Osteoblast (primary cell): Measurements from ENCODE around the gene EI24. TPM values are rescaled to one million over a fixed set of nuclear protein-coding genes. Genes with fewer than 3 reads are reported as not detected.

Source experiments
- DNase-seq: peaks from one replicate; pipeline ENCODE4 v3.0.0; 2011; ENCODE audit warnings: low spot score, mixed read lengths; ENCODE audit not compliant: insufficient read length; ENCODE audit errors: missing footprints
- H2AFZ ChIP-seq: 2 replicates; pipeline ENCODE4 v1.6.0; 2011; ENCODE audit warnings: mild to moderate bottlenecking, low read length
- H3K27ac ChIP-seq: 2 replicates; pipeline ENCODE4 v1.5.1; 2011; ENCODE audit warnings: mild to moderate bottlenecking, low read depth, low read length, moderate library complexity
- H3K27me3 ChIP-seq: 2 replicates; pipeline ENCODE4 v1.6.0; 2012; ENCODE audit warnings: mild to moderate bottlenecking, control low read depth, inconsistent platforms, low read length, moderate library complexity; ENCODE audit not compliant: insufficient read depth
- H3K36me3 ChIP-seq: 2 replicates; pipeline ENCODE4 v1.5.1; 2011; ENCODE audit warnings: mild to moderate bottlenecking, low read length, control low read depth, moderate library complexity; ENCODE audit not compliant: insufficient read depth
- H3K4me1 ChIP-seq: 2 replicates; pipeline ENCODE4 v1.5.1; 2011; ENCODE audit warnings: mild to moderate bottlenecking, low read length, control low read depth, moderate library complexity; ENCODE audit not compliant: insufficient read depth
- H3K4me2 ChIP-seq: 2 replicates; pipeline ENCODE4 v1.6.0; 2011; ENCODE audit warnings: mild to moderate bottlenecking, low read length; ENCODE audit not compliant: insufficient read depth
- H3K4me3 ChIP-seq: fragments of 200-600 bp; sonication (generic); 3 replicates; pipeline ENCODE4 v1.5.1; 2012; ENCODE audit warnings: mild to moderate bottlenecking, low read length, inconsistent platforms; ENCODE audit not compliant: insufficient read depth
- H3K79me2 ChIP-seq: 2 replicates; pipeline ENCODE4 v1.6.0; 2012; ENCODE audit warnings: mild to moderate bottlenecking, low read length, control low read depth, inconsistent platforms; ENCODE audit not compliant: insufficient read depth
- H3K9me3 ChIP-seq: 2 replicates; pipeline ENCODE4 v1.5.1; 2011; ENCODE audit warnings: low read depth, low read length, control low read depth
- H4K20me1 ChIP-seq: 2 replicates; pipeline ENCODE4 v1.6.0; 2012; ENCODE audit warnings: mild to moderate bottlenecking, low read length, control low read depth; ENCODE audit not compliant: insufficient read depth
- CTCF ChIP-seq: IDR thresholded peaks from 2 replicates; pipeline ENCODE4 v1.5.1; 2011; ENCODE audit warnings: mild to moderate bottlenecking, low read depth, low read length, moderate library complexity; ENCODE audit errors: extremely low read depth
- total RNA-seq: library from RNA; depleted of rRNA; stranded (reverse); fragments of >200 nt; gene quantifications from 2 replicates; pipeline ENCODE4 v1.2.3, GENCODE V29; 2012

The EI24 gene
- total RNA-seq = 76.0 and 85.2 TPM in 2 replicates

GRCh38 chr11:125568970-125569914, at the start of gene EI24:
Gene EI24, plus strand, starts transcription at chr11:125569477. Its CDS starts 3,051 bp downstream, at chr11:125572528.
- DNase-seq = peak; percentile 97
- Histone ChIP-seq H3K4me2 (peak within 1 kb of the TSS; percentile 99), H3K27me3 (no peaks in the 10 kb centered on the region), H3K36me3 (peaks cover 12% of the 10 kb centered on the region), H4K20me1 (no peaks in the 10 kb centered on the region), H3K27ac (peak within 1 kb of the TSS; percentile 89), H3K79me2 (peaks cover 25% of the 10 kb centered on the region), H2AFZ (peak within 1 kb of the TSS; percentile 89), H3K4me3 (peak within 1 kb of the TSS; percentile 94), H3K4me1 (peaks cover 15% of the 10 kb centered on the region), H3K9me3 (no peaks in the 10 kb centered on the region)
- peak; percentile 48 for TF ChIP-seq CTCF

- H2AFZ ChIP-seq = no peak overlapping the region
- peaks cover 6% of the 10 kb centered on the region for H3K4me1 ChIP-seq
- H3K4me2 ChIP-seq = no peak overlapping the region
- TF ChIP-seq CTCF = no peak
- no peak overlapping the region for H3K27ac ChIP-seq
- no peak overlapping the region for H3K4me3 ChIP-seq
- H4K20me1 ChIP-seq = no peaks in the 10 kb centered on the region
- H3K9me3 ChIP-seq = no peaks in the 10 kb centered on the region
- H3K36me3 ChIP-seq = no peaks in the 10 kb centered on the region
- DNase-seq = no peak
- peaks cover 5% of the 10 kb centered on the region for H3K27me3 ChIP-seq
- H3K79me2 ChIP-seq = no peaks in the 10 kb centered on the region
These were observed 49.1 kb upstream of the EI24 start for GRCh38 chr11:125519860-125520834.

GRCh38 chr11:125525303-125525702, 44.0 kb upstream of the EI24 start:
- no peak overlapping the region for H3K27ac ChIP-seq
- H3K4me1 ChIP-seq = no peaks in the 10 kb centered on the region
- no peak for DNase-seq
- H2AFZ ChIP-seq = no peak overlapping the region
- no peak for TF ChIP-seq CTCF
- H4K20me1 ChIP-seq = no peaks in the 10 kb centered on the region
- H3K27me3 ChIP-seq = no peaks in the 10 kb centered on the region
- no peaks in the 10 kb centered on the region for H3K9me3 ChIP-seq
- H3K79me2 ChIP-seq = no peaks in the 10 kb centered on the region
- H3K4me3 ChIP-seq = no peak overlapping the region
- no peaks in the 10 kb centered on the region for H3K36me3 ChIP-seq
- H3K4me2 ChIP-seq = no peak overlapping the region
